OCI-LY7 (cell line): Measurements from ENCODE around the gene ACADL. TPM values are rescaled to one million over a fixed set of nuclear protein-coding genes. Genes with fewer than 3 reads are reported as not detected.

Experiments
- Bru-seq: library from RNA; stranded (reverse); fragments of 400-500 nt; gene quantifications from one replicate; lab custom pipeline; 2021; lab: Mats Ljungman, UMichigan
- BruChase-seq, 2 experiments: library from RNA; stranded (reverse); fragments of 400-500 nt; gene quantifications; one replicate each; lab custom pipeline; 2021; lab: Mats Ljungman, UMichigan
- BruUV-seq: library from RNA; stranded (reverse); fragments of 400-500 nt; replicated peaks from 2 replicates; lab custom pipeline; 2021; lab: Mats Ljungman, UMichigan
- CTCF ChIA-PET: fragments of 300-600 bp; sonication (Branson Sonifier 250); formaldehyde crosslinking; loops from one replicate; lab custom pipeline; 2022; ENCODE audit warnings: antibody characterized with exemption; ENCODE audit not compliant: unreplicated experiment; lab: Charles Lee
- POLR2A ChIA-PET: fragments of 300-600 bp; sonication (Branson Sonifier 250); formaldehyde crosslinking; loops from one replicate; lab custom pipeline; 2022; ENCODE audit warnings: antibody characterized with exemption; lab: Charles Lee
- DNase-seq: peaks from one replicate; pipeline ENCODE4 v3.0.0-alpha.2; 2015; ENCODE audit warnings: low spot score
- H2AFZ ChIP-seq: fragments of 200-600 bp; sonication (generic), shearing (Covaris generic); 2 replicates; pipeline ENCODE4 v1.6.1; 2014; ENCODE audit warnings: mild to moderate bottlenecking, antibody characterized with exemption, low read length, moderate library complexity
- H3K27ac ChIP-seq: fragments of 200-600 bp; sonication (generic); 2 replicates; pipeline ENCODE4 v1.5.1; 2014; ENCODE audit warnings: mixed run types, low read depth, mild to moderate bottlenecking, moderate library complexity, low read length, inconsistent platforms; ENCODE audit not compliant: poor library complexity, severe bottlenecking
- H3K36me3 ChIP-seq: fragments of 200-600 bp; sonication (generic); 2 replicates; pipeline ENCODE4 v1.6.1; 2014; ENCODE audit warnings: mild to moderate bottlenecking, antibody characterized with exemption, low read length, moderate library complexity, mixed read lengths; ENCODE audit not compliant: insufficient read depth
- H3K4me1 ChIP-seq: fragments of 200-600 bp; sonication (generic); 2 replicates; pipeline ENCODE4 v1.5.1; 2014; ENCODE audit warnings: mild to moderate bottlenecking, low read length; ENCODE audit not compliant: insufficient read depth, poor library complexity, severe bottlenecking
- H3K4me2 ChIP-seq: fragments of 200-600 bp; sonication (generic); 2 replicates; pipeline ENCODE4 v1.6.1; 2014; ENCODE audit warnings: mild to moderate bottlenecking, low read length
- H3K4me3 ChIP-seq: fragments of 200-600 bp; sonication (generic); 2 replicates; pipeline ENCODE4 v1.5.1; 2014; ENCODE audit warnings: mild to moderate bottlenecking, low read depth, low read length; ENCODE audit not compliant: poor library complexity, severe bottlenecking
- H3K79me2 ChIP-seq: fragments of 200-600 bp; sonication (generic); 2 replicates; pipeline ENCODE4 v1.6.1; 2016; ENCODE audit warnings: low read depth, mild to moderate bottlenecking, low read length, moderate library complexity, mixed read lengths; ENCODE audit not compliant: insufficient read depth
- H3K9me2 ChIP-seq: fragments of 200-600 bp; sonication (generic); 2 replicates; pipeline ENCODE4 v1.6.1; 2016; ENCODE audit warnings: mild to moderate bottlenecking, low read length, mixed read lengths; ENCODE audit not compliant: insufficient read depth
- H3K9me3 ChIP-seq: fragments of 200-600 bp; sonication (generic); 2 replicates; pipeline ENCODE4 v1.6.1; 2014; ENCODE audit warnings: mild to moderate bottlenecking, mixed run types, low read length, mixed read lengths
- H4K20me1 ChIP-seq: fragments of 200-600 bp; sonication (generic); 2 replicates; pipeline ENCODE4 v1.6.1; 2014; ENCODE audit warnings: mild to moderate bottlenecking, antibody characterized with exemption, low read length, moderate library complexity, mixed read lengths; ENCODE audit not compliant: insufficient read depth
- EZH2phosphoT487 ChIP-seq: fragments of 200-600 bp; sonication (generic); IDR thresholded peaks from 2 replicates; pipeline ENCODE4 v1.6.1; 2018; ENCODE audit warnings: low read depth, borderline replicate concordance, mild to moderate bottlenecking, mixed run types, antibody characterized with exemption, low read length, moderate library complexity, mixed read lengths
- intact Hi-C: fragments of 100-400 bp; cut with micrococcal nuclease; formaldehyde crosslinking; loops from one replicate; pipeline ENCODE4 v1.10.0; 2022; ENCODE audit not compliant: unreplicated experiment
- long read RNA-seq: library from polyadenylated mRNA; stranded (forward); transcript quantifications from one replicate; pipeline ENCODE4 v2.0.0, GENCODE V29; 2022
- total RNA-seq, 2 experiments: library from RNA; depleted of rRNA in 1 of 2; stranded (reverse); fragments of >200 nt in 1 of 2; shearing (Covaris generic) in 1 of 2; gene quantifications; 2 replicates each; pipeline ENCODE4 v1.2.3, GENCODE V29; 2014 to 2022
- TF ChIP-seq, protein P1 (sequence below): fragments of 200-600 bp; sonication (generic); conservative IDR thresholded peaks from 2 replicates; pipeline ENCODE4 v1.5.1; 2014; ENCODE audit warnings: mild to moderate bottlenecking, antibody characterized with exemption, low read length, moderate library complexity, mixed read lengths

ACADL gene
- total RNA-seq (2014; rRNA removed; shearing (Covaris generic)) (not detected in 2 replicates), total RNA-seq (2022) (not detected in 2 replicates), Bru-seq, nascent RNA (not detected), BruChase-seq, experiment 1, labeled RNA remaining after a 6-hour chase (percentile 4 among the genes with signal in this experiment), BruChase-seq, experiment 2, labeled RNA remaining after a 2-hour chase (not detected)
- long read RNA-seq: 0 reads

DNA sequence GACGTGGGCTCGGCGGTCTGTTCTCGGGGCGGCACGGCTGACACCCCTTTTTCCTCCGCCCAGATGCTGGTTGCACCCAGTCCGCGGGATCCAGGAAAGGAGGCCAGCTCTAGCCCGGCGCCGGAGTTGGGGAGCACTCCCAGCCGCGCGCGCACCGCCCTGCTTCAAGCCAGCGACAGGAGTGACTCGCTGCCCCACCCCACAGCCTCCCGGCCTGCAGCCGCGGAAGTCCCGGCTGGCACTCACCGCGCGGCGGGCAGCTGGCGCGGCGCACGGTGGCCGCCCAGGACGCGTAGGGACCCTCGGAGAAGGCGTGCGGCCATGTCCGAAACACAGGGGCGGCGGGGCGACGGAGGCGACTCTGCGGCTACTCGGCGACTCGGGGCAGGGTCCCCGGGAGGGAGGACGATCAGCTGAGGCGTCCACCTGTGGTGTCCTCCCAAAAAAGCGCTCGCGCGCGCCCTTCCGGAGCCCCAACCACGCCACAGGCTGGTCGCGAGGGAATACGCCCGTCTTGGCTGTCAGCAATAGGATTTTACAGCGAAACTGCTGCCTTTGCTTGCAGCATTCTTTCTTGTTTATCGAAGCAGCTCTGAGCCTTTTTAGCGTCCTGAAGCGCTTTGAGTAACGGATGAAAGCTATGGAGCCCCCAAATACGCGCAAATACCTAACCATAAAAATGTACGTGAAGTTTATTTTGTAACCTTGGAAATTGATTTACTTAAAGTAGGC, at the start of gene ACADL:
TSS of gene ACADL (minus strand) at position 507 of the 732 bp plus-strand sequence. CDS start at position 323, 184 bp downstream.
- ChIA-PET CTCF (no interaction called here), POLR2A (no interaction called here)
- TF ChIP-seq EZH2phosphoT487: no peak
- TF ChIP-seq, protein P1, sequence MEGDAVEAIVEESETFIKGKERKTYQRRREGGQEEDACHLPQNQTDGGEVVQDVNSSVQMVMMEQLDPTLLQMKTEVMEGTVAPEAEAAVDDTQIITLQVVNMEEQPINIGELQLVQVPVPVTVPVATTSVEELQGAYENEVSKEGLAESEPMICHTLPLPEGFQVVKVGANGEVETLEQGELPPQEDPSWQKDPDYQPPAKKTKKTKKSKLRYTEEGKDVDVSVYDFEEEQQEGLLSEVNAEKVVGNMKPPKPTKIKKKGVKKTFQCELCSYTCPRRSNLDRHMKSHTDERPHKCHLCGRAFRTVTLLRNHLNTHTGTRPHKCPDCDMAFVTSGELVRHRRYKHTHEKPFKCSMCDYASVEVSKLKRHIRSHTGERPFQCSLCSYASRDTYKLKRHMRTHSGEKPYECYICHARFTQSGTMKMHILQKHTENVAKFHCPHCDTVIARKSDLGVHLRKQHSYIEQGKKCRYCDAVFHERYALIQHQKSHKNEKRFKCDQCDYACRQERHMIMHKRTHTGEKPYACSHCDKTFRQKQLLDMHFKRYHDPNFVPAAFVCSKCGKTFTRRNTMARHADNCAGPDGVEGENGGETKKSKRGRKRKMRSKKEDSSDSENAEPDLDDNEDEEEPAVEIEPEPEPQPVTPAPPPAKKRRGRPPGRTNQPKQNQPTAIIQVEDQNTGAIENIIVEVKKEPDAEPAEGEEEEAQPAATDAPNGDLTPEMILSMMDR: no peak
- no peak within 1 kb of the TSS for H2AFZ ChIP-seq
- H3K36me3 ChIP-seq: no peaks in the 10 kb centered on the region
- H3K27ac ChIP-seq: no peak within 1 kb of the TSS
- BruUV-seq: no TSS peak
- no peaks in the 10 kb centered on the region for H3K79me2 ChIP-seq
- no peaks in the 10 kb centered on the region for H3K4me1 ChIP-seq
- intact Hi-C loops: no loop called here
- no peak for DNase-seq
- H3K9me3 ChIP-seq: no peaks in the 10 kb centered on the region
- no peak within 1 kb of the TSS for H3K4me3 ChIP-seq
- H3K9me2 ChIP-seq: no peaks in the 10 kb centered on the region
- no peaks in the 10 kb centered on the region for H4K20me1 ChIP-seq
- no peak within 1 kb of the TSS for H3K4me2 ChIP-seq

DNA sequence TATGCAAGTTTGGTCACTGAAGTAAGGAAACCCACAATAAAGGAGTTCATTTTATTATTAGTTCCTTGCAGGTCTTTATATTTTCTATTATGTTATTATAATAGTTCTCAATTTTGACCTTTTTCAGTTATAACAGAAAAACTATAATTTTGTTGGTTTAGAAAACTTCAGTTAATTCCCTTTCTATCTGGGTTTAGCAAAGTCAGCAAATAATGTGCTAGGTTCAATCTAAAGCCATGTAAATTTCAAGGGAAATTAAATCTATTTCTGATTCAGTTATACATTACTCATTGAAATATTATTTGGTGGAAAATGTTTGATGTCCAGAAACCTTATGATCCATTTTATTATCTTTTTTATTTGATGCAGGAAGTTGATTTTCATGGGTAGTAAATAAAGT, 46.1 kb upstream of the ACADL start:
- CTCF ChIA-PET: no interaction called here
- POLR2A ChIA-PET: no interaction called here
- TF ChIP-seq, protein P1: no peak
- TF ChIP-seq EZH2phosphoT487: no peak
- Histone ChIP-seq H3K79me2 (no peaks in the 10 kb centered on the region), H3K4me1 (no peaks in the 10 kb centered on the region), H2AFZ (no peak overlapping the region), H3K36me3 (no peaks in the 10 kb centered on the region), H3K4me3 (no peak overlapping the region), H4K20me1 (no peaks in the 10 kb centered on the region), H3K4me2 (no peak overlapping the region), H3K27ac (no peak overlapping the region), H3K9me2 (no peaks in the 10 kb centered on the region), H3K9me3 (no peaks in the 10 kb centered on the region)
- intact Hi-C loops: no loop called here
- no TSS peak for BruUV-seq
- no peak for DNase-seq

DNA sequence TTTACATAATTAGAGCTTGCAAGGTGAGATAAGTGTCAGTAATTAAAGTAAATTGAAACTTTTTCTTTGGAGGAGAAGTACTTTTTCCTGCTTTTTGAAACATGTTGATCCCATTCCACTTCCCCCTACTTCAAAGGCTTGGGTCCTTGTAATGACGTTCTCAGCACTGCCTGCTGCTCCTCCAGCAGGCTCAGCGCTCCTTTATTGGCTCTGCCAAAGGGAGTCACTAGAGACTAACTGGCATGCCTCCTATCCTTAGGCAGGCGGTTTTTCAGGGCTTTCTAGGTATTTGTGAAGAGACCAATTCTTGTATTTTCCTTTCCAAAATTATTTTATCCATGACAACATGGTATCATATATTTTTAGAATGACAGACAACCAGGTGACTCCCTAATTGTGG, 43.9 kb upstream of the ACADL start:
- DNase-seq: no peak
- Histone ChIP-seq H3K36me3 (no peaks in the 10 kb centered on the region), H3K9me3 (no peaks in the 10 kb centered on the region), H3K27ac (no peak overlapping the region), H2AFZ (no peak overlapping the region), H4K20me1 (no peaks in the 10 kb centered on the region), H3K79me2 (no peaks in the 10 kb centered on the region), H3K4me3 (no peak overlapping the region), H3K9me2 (no peaks in the 10 kb centered on the region), H3K4me2 (no peak overlapping the region), H3K4me1 (no peaks in the 10 kb centered on the region)
- POLR2A ChIA-PET: no interaction called here
- BruUV-seq: no TSS peak
- intact Hi-C loops: no loop called here
- CTCF ChIA-PET: no interaction called here
- no peak for TF ChIP-seq EZH2phosphoT487
- TF ChIP-seq, protein P1: no peak
